Fibroblast of the conjunctiva (primary cell): ENCODE measurements around the gene TRIM49D1.
"Not testable (repeated sequence)": the region's sequence is repeated elsewhere in the genome, so short reads cannot be mapped to it uniquely, and the experiment has no call there.

Experiments used
- DNase-seq: peaks from one replicate; pipeline ENCODE4 v3.0.0-alpha.2; 2010; ENCODE audit warnings: low read depth

TRIM49D1 gene

DNA sequence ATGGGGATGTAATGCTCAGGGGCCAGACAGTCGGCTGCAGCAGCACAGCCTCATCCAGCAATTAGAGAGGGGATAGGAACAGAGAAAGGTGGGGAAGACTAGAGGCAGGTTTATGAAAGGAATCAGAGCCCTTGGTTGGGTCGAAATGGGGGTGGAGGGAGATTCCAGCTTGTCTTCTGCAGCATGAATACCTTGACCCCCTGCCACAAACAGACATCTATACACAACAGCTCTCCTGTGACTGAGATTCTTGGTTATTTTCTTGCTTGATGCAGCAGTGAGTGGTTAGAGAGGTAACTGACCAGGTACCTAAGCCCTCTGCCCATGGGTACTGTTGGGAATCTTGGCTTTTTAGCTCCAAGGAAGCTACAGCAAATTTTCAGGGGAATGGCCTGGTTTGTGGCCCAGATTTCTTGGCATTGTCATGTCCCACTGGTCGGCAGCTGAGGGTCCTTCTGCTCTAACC, at the start of gene TRIM49D1:
TRIM49D1 (minus strand) TSS at position 51 of the 466 bp plus-strand sequence. CDS start 4,535 bp downstream, outside the sequence.
- DNase-seq: no peak

DNA sequence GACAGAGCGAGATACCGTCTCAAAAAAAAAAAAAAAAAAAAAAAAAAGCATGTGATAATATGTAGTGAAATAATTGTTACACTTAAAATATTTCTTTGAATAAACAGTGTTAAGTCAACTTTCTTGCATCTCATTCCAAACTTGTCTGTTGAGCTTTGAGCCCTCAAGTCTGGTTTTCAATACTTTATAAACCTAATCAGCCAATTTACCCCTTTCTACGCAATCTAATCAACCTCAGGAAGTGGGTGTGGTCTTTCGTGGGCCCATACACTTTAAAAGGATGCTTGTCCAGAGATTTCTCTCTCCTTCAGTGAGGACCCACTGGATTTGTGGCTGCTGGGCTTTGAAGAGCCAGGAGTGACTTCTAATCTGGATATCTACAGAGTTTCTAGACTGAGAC, 43.7 kb upstream of the TRIM49D1 start, which contains the start of gene TRIM64:
TRIM64 (plus strand) TSS at position 301 of the 400 bp plus-strand sequence. CDS start 2,467 bp downstream, outside the sequence.
- not testable (repeated sequence) for DNase-seq

DNA sequence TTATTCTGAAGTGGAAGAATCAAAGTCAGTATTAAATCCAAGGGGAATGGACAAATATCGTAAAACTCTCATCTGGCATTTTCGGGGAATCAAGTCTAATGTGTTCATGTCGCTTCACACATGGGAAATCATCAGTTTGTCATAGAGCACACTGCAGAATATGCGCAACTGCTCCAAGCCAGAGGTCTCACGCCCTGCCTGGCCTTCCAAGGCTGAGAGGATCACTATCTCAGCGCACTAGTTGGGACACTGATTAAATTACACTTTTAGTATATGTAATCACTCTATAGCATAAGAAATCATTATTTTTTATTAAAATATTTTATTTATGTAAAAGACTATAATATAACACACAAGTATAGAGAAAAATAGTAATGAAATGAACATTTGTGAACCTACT, 38.8 kb upstream of the TRIM49D1 start:
- DNase-seq: not testable (repeated sequence)

GRCh38 chr11:89923764-89924163, 1.7 kb upstream of the TRIM49D1 start, which contains the start of gene TRIM49D2:
Gene TRIM49D2, plus strand, starts transcription at chr11:89924064. Its CDS starts 2,698 bp downstream, at chr11:89926762.
- DNase-seq: not testable (repeated sequence)

DNA sequence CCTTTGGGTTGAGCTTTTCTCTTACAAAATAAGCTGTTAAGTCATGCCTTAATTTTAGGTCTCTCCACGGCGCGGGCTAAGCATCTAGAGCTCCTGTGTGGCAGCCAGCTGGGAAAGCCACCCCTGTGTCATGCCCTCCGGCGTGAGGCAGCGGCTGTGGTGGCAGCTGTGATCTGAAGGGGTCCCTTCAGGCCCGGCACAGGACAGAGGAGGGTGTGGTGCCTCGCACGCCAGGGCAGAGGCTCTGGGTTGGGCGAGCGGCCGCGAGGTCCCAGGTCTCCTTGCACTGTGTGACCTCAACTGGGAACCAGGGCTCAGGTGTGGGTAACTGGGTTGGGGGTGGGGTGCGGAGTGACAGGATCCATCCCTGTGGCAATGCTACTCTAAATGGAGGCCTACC, 21.2 kb downstream of the TRIM49D1 start:
- not testable (repeated sequence) for DNase-seq

- DNase-seq: not testable (repeated sequence)
These were observed 28.8 kb downstream of the TRIM49D1 start for GRCh38 chr11:89893245-89893644.

GRCh38 chr11:89877511-89877910, 44.5 kb downstream of the TRIM49D1 start:
- not testable (repeated sequence) for DNase-seq

DNA sequence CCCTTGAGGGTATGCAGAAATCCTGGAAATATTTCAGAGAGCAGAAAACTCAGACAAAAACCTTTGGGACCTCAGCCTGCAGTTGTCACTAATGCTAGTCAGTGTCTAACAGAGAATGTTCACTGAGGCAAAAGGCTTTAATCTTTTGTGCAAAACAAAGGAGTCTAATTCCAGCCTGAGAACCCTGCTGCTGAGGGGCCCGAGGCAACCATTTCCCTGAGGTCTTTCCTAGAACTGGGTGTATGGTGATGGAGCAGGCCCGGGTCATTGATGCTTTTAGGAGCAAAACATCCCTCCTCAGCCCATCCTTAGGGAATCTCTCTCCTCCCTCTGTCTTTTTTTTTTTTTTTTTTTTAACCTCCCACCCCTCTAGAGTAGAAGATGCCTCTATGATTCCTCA, 49.5 kb downstream of the TRIM49D1 start:
- not testable (repeated sequence) for DNase-seq

- not testable (repeated sequence) for DNase-seq
These were observed 56.8 kb downstream of the TRIM49D1 start for GRCh38 chr11:89865223-89865622.

DNA sequence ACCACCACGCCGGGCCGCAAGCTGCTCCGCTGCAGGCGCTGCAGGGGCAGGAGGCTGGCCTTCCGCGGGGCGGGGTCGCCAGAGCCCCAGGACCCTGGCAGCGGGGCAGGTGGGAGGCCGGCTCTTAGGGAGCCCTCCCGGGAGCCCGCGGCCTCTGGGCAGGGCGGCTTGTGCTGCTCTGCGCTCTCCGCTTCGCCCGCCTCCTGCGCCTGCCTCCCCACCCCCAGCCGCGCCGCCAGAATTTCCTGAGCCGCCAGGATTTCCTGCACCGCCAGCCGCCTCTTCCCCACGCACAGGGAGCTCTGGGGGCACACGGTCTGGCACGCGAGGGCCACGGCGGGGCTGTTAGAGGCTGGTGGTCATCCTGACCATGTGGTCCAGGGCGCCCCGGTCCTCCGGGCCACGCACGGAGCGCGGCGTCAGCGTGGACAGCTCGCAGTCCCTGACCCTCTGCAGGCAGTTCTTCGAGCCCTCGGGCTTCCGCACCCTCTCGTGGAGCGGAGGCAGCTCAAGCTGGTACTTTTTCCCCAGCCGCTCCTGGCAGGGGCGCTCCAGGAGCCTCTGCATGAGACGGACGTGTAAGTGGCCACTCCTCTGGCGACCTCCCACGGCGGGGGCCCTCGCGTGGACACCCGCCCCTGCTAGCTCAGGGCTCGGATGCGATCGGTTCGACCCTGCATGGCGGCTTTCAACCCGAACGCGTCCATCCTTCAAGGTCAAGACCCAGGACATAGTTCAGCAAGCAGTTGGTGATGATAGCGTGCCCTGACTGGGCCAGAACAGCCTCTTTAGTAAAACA, 57.9 kb downstream of the TRIM49D1 start:
- DNase-seq: not testable (repeated sequence)
